Measurements from ENCODE around the gene URB2. TPM values are rescaled to one million over a fixed set of nuclear protein-coding genes. Genes with fewer than 3 reads are reported as not detected.
"Not testable (repeated sequence)": the region's sequence is repeated elsewhere in the genome, so short reads cannot be mapped to it uniquely, and the experiment has no call there.

URB2 gene
- total RNA-seq, 1 experiment from 2014 or later: 22.0 TPM

DNA sequence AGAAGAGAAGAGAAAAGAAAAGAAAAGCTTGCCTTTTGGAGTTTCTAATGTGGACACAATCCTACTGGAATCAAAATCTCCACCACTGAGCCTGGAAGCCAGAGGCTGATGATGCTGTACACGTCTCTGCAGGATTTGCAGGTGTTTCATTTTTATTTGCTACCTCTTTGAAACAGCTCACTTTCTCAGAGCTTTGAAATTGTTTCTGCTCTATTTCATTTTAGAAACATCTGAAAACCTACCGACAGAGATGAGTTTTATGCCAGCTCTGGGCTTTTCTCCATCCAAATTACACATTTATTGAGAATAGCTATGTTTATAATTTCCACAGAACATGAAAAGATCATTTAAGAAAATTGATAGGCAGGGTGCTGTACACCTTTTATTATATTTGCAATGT is 46.2 kb downstream of the URB2 start:
- in situ Hi-C loops (cut with HindIII; ENCODE audit: low sequenced_read_pairs): no loop called here

DNA sequence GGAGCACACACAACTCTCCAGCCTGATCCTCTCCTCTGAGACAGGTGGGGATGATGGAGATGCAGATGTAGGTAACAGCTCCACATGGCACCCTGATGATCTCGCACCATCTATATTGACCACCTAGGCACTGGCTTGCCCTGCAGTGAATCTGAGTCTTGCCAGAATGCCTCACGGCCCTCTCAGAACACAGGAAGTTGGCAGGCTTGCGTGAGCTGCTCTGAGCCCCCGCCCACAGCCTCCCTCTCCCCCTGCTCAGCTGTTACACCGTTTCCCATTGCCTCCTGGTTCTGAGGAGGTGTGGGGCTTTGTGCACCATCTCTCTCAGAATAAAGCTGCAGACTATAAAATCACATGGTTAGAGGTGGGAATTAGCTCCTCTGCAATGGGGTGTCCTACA is 48.0 kb downstream of the URB2 start:
- DNase-seq (ENCODE audit: low spot score): no peak
- in situ Hi-C loops (cut with HindIII; ENCODE audit: low sequenced_read_pairs): no loop called here

More for the DNA sequence above, 46.2 kb downstream of the URB2 start:
- no peak for DNase-seq (ENCODE audit: low spot score)

- in situ Hi-C loops (cut with HindIII; ENCODE audit: low sequenced_read_pairs): no loop called here
- DNase-seq (ENCODE audit: low spot score): no peak
Measured at GRCh38 chr1:229675396-229675795, 49.3 kb downstream of the URB2 start.

DNA sequence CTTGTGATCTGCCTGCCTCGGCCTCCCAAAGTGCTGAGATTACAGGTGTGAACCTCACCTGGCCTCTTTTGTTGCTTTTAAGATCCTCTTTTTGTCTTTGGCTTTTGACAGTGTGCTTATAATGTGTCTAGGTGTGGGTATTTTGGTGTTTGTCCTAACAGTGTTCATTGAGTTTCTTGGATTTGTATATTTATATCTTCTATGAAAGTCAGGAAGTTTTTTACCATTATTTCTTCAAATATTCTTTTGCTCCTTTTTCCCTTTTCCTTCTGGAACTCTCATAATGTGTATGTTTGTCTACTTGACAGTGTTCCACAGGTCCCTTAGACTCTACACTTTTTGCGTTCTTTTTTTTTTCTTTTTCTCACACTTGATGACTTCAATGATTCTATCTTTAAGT is 59.1 kb downstream of the URB2 start:
- in situ Hi-C loops (cut with HindIII; ENCODE audit: low sequenced_read_pairs): no loop called here
- DNase-seq (ENCODE audit: low spot score): no peak

DNA sequence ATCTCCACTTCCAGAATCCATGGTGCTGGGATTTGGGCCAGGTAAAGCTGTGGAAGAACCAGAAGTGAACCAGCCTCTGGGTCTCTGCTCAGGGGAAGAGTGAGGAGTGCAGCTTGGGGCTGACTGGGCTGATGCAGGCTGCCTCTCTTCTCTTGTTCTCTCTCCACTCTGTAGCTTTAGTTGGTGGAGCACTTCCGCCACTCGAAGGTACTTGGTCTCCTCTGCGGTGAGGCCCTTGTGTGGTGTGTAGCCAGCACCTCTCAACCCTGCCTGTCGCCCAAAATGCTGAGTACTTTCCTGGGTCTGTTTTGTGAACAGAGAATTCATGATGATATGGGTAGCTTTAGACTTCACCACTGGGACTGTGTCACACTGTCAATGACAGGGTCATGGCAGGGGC is 63.2 kb downstream of the URB2 start:
- in situ Hi-C loops (cut with HindIII; ENCODE audit: low sequenced_read_pairs): no loop called here
- DNase-seq (ENCODE audit: low spot score): no peak

DNA sequence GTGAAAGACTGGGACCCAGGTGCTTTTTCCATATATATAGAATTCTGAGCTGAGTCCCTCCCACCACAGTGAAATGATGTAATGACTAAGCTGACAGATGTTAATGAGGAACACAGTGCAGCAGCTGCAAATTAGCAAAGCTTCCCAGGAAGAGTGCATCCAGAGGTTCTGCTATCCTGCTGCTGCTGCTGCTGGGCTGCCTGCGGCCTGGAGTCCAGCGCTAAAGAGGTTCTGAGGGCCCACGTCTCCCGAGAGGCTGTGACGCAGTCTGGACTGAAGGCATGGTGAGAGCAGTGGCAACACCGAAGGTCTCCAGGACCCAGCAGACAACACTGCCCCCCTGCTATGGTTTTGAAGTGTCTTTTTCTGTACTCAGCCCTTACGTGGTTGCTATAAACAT is 63.9 kb downstream of the URB2 start:
- DNase-seq (ENCODE audit: low spot score): no peak
- in situ Hi-C loops (cut with HindIII; ENCODE audit: low sequenced_read_pairs): no loop called here

- in situ Hi-C loops (cut with HindIII; ENCODE audit: low sequenced_read_pairs): no loop called here
- DNase-seq (ENCODE audit: low spot score): no peak
Measured at GRCh38 chr1:229690662-229691061, 64.6 kb downstream of the URB2 start.

DNA sequence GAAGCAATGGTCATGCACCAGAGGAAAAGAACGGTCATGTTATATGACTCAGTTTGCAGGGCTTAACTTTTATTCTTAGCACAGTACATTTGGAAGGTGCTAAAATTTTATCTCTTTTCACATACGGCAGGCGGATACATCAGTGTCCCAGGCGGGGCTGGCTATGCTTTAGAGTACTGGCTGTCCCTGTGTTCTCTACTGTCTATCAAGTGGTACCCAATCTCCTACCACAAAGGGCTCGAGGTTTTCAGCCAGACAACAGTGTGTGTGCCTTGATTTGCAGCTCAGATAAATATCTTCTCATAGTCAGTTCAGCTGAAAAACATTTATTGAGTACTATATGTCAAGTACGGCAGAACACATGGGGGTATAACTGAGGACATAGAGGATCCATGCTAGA is 65.3 kb downstream of the URB2 start:
- in situ Hi-C loops (cut with HindIII; ENCODE audit: low sequenced_read_pairs): no loop called here
- DNase-seq (ENCODE audit: low spot score): no peak

DNA sequence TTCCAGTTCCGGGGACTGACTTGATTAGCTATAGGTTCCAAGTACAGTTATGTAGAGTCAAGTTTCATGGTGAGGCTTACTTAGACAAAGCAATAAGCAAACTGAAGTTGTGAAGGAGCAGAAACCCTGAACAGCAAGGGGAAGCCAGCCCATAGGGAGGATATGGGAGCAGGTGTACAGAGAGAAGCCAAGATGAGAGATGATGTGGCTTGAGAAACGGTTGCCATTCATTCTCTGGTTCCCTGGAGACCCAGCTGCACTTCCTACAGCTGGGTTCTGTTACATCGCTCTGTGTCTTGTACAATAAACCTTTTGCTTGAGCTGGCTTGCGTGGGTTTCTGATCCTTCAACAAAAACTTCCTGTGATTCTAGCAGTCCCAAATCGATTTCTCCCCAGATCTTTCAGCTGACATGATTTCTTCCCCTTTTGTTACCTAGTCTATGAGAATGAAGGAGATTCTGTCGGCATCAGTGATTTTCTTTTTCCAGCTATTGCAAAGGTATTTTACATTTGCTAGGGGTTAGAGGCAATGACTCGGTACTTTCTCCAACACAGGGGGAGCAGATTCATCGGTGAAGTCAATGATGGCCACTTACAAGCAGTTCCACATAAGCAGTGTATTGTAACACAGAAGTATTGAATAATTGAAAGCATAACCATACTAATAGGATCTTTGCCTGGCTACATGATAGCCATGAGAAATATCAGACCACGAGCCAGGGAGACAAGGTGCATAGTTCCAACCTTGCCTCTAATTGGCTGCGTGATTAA is 67.3 kb downstream of the URB2 start:
- in situ Hi-C loops (cut with HindIII; ENCODE audit: low sequenced_read_pairs): no loop called here
- no peak for DNase-seq (ENCODE audit: low spot score)

DNA sequence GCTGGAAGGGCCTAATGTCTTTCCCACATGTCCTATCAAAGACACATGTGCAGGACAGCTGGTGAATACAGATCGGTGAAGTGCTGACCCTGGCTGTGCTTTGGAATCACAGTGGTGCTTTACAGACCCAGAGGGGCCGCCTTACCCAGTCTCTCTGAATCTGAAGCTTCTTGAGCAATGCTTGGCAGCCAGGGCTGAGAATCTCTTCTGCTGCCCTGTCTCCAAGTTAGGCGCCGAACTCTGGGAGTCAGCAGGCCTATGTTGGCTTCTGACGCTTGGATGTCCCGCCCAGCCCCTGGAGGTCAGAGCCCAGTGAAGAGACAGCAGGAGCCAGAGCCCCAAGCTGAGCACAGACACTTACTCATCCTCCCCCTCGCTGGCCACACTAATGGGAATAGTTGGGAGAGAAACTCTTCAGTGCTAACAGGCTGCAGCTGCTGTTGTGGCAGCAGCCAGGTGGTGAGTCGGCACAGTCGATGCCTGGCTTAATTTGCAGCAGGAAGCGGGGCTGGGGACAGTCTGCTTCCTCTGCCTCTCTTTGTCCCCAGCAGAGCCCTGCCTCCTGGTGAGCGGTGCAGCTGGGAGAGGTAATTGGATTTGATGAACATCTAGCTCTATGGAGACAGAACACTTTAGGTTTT is 68.1 kb downstream of the URB2 start:
- DNase-seq (ENCODE audit: low spot score): no peak

DNA sequence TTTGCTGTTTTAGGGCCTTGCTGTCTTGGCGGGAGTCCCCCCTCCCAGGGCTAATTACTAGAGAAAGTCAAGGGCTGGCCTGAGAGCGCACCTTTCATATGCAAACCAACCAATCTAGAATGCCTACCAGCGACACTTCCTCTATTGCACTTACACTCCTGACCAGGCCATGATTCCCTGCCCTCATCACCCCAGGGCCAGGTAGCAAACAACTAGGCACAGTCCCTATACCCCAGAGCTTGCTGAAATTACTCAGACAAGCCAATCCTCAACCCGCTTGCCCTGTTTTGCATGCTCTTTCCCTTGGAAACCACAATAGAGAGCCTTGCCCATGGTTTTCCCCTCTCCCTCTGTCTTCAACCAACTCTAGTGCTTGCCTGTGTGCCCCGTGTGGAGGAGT is 70.3 kb downstream of the URB2 start:
- no peak for DNase-seq (ENCODE audit: low spot score)
- in situ Hi-C loops (cut with HindIII; ENCODE audit: low sequenced_read_pairs): no loop called here

More for the DNA sequence above, 68.1 kb downstream of the URB2 start:
- in situ Hi-C loops (cut with HindIII; ENCODE audit: low sequenced_read_pairs): no loop called here

DNA sequence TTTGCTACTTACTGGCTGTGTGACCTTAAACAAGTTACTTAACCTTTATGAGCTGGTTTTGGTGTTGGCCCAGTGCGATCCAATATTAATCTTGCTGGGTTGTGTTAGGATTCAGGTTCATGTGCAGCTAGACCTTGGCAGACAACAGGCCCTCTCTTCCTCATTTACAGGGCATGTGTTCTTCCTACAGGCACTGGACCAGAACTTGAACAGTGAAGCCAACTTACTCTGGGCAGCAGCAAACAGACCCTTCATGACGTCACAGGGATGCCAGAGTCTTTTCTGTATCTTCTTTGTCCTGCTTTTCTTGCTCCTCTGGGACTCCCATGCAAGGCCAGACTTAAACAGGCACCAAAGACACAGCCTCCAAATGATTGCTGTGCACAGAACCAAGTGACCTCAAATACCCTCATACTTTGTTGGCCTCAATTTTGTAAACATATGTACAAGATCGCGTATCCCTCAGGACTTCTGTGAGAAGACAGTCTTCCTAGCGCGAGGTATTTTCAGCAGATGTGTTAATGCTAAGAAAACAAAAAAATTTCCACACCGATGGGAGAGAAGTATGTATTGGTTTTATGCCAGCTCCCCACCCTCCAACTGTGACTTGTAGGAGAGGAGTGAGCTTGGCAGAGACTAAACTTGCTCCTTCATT is 73.7 kb downstream of the URB2 start:
- DNase-seq (ENCODE audit: low spot score): peak; percentile 12
- in situ Hi-C loops (cut with HindIII; ENCODE audit: low sequenced_read_pairs): no loop called here

- no peak for DNase-seq (ENCODE audit: low spot score)
- in situ Hi-C loops (cut with HindIII; ENCODE audit: low sequenced_read_pairs): no loop called here
Measured at GRCh38 chr1:229704157-229704556, 78.1 kb downstream of the URB2 start.

- DNase-seq (ENCODE audit: low spot score); in situ Hi-C loops (cut with HindIII; ENCODE audit: low sequenced_read_pairs): not testable (repeated sequence)
Measured at GRCh38 chr1:229705152-229705551, 79.1 kb downstream of the URB2 start.

DNA sequence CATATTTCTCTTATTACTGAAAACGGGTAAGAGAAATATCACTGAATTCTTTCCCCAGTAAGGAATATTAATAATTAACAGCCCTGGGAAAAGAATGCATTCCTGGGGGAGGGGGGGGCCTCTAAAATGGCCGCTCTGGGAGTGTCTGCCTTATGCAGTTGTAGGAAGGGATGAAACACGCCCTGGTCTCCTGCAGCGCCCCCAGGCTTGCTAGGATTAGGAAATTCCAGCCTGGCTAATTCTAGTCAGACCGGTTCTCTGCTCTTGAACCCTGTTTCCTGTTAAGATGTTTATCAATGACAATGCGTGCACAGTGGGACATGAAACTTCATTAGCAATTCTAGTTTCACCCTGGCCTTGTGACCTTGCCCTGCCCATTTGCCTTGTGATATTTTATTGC is 81.1 kb downstream of the URB2 start:
- in situ Hi-C loops (cut with HindIII; ENCODE audit: low sequenced_read_pairs); DNase-seq (ENCODE audit: low spot score): not testable (repeated sequence)

DNA sequence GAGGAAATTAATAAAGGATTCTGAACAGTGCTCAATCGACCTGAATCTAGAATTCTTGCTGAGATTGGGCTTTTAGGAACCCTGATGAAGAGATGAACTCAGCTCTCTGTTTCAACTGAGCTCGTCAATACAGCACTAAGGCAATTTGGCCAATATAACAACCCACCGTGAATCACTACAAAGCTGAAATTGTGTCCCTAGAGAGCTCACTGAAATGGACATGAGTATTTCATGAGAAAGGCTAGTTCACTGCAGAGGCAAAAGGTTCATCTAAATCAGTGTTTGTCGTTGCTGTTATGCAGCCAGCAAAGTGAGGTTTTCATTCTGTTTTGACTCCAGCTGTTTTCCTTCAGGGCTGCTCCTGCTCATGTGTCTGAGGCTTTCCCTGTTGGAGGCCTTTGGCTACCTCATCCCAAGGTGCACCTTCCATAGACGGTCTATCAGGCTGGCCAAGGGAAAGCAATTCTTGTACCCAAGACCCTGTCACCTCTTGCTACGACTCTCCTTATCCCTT is 83.5 kb downstream of the URB2 start:
- in situ Hi-C loops (cut with HindIII; ENCODE audit: low sequenced_read_pairs): no loop called here
- DNase-seq (ENCODE audit: low spot score): no peak
